Rectal smooth muscle tissue (tissue), 1 donor: ENCODE results near the gene TMEM26.
"Not testable (repeated sequence)": the region's sequence is repeated elsewhere in the genome, so short reads cannot be mapped to it uniquely, and the experiment has no call there.

ENCODE experiments used
- H3K27ac ChIP-seq: one replicate; pipeline ENCODE4 v1.7.0; 2013; ENCODE audit warnings: low read depth, low read length, inconsistent platforms
- H3K27me3 ChIP-seq: one replicate; pipeline ENCODE4 v1.7.0; 2013; ENCODE audit warnings: low read length; ENCODE audit not compliant: control insufficient read depth, insufficient read depth
- H3K36me3 ChIP-seq: one replicate; pipeline ENCODE4 v1.7.0; 2013; ENCODE audit warnings: low read length; ENCODE audit not compliant: control insufficient read depth, insufficient read depth
- H3K4me1 ChIP-seq: one replicate; pipeline ENCODE4 v1.7.0; 2013; ENCODE audit warnings: low read length; ENCODE audit not compliant: control insufficient read depth, insufficient read depth
- H3K4me3 ChIP-seq: one replicate; pipeline ENCODE4 v1.7.0; 2013; ENCODE audit warnings: low read length
- H3K9ac ChIP-seq: one replicate; pipeline ENCODE4 v1.7.0; 2013; ENCODE audit warnings: low read length

Gene TMEM26

DNA sequence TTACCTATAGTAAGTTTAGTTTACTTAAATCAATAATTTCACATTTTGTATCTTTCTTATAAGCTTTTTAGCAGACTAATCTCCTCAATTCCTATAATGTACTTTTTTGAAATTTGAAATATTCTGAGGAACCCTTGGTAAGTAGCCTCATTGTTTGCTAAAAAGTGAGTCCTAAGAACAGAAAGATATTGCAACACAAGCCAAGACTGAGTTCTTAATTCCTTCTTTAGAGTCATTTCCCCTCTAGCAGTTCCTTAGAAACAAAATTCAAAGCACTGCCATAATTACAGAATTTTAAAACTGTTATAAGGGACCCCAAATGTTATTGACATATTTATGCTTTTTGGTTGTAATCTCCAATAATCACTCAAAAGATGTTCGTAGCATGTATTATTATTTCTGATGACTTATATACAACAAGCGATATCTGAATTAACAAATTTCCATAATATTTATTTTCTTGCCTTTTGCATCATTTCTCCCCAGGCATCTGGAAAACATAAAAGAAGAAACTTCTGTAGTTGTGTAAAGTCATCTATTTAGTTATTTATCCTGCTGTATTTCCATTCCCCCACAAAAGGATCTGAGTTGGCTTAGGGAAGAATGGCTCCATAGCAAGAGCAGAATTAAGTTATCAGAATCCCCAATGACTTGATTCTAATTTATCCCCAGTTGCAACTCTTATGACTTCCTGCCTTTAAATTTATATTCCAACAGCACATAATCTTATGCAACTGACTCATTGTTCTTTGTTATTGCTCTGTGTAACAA is 67.8 kb downstream of the TMEM26 start:
- no peaks in the 10 kb centered on the region for H3K36me3 ChIP-seq
- H3K9ac ChIP-seq: no peak overlapping the region
- no peaks in the 10 kb centered on the region for H3K27me3 ChIP-seq
- H3K4me3 ChIP-seq: no peak overlapping the region
- no peaks in the 10 kb centered on the region for H3K4me1 ChIP-seq
- H3K27ac ChIP-seq: no peak overlapping the region

GRCh38 chr10:61381153-61381552 is 72.0 kb downstream of the TMEM26 start:
- not testable (repeated sequence) for H3K36me3 ChIP-seq, H3K27ac ChIP-seq, H3K27me3 ChIP-seq

GRCh38 chr10:61378865-61379264 is 74.3 kb downstream of the TMEM26 start:
- H3K36me3 ChIP-seq: no peaks in the 10 kb centered on the region
- no peak overlapping the region for H3K9ac ChIP-seq
- no peaks in the 10 kb centered on the region for H3K27me3 ChIP-seq
- no peaks in the 10 kb centered on the region for H3K4me1 ChIP-seq
- H3K4me3 ChIP-seq: no peak overlapping the region
- H3K27ac ChIP-seq: no peak overlapping the region

More at GRCh38 chr10:61381153-61381552, 72.0 kb downstream of the TMEM26 start:
- H3K4me1 ChIP-seq, H3K4me3 ChIP-seq, H3K9ac ChIP-seq: not testable (repeated sequence)

DNA sequence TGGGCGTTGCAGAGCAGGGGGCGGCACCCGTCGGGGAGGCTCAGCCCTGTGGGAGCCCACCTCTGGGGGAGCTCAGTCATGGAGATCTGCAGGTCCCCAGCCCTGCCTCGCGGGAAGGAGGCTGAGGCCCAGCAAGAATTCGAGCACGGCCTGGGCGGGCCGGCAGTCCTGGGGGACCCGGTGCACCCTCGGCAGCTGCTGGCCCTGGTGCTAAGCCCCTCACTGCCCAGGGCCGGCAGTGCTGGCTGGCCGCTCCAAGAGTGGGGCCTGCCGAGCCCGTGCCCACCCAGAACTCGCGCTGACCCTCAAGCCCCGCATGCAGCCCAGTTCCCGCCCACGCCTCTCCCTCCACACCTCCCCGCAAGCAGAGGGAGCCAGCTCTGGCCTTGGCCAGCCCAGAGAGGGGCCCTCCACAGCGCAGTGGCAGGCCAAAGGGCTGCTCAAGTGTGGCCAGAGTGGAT is 76.2 kb downstream of the TMEM26 start:
- Histone ChIP-seq H3K9ac (no peak overlapping the region), H3K36me3 (no peaks in the 10 kb centered on the region), H3K4me3 (no peak overlapping the region), H3K27ac (no peak overlapping the region), H3K27me3 (no peaks in the 10 kb centered on the region), H3K4me1 (no peaks in the 10 kb centered on the region)

- Histone ChIP-seq H3K9ac (no peak overlapping the region), H3K27ac (no peak overlapping the region), H3K4me3 (no peak overlapping the region), H3K27me3 (no peaks in the 10 kb centered on the region), H3K36me3 (no peaks in the 10 kb centered on the region), H3K4me1 (no peaks in the 10 kb centered on the region)
Measured at GRCh38 chr10:61376377-61376776, 76.8 kb downstream of the TMEM26 start.

DNA sequence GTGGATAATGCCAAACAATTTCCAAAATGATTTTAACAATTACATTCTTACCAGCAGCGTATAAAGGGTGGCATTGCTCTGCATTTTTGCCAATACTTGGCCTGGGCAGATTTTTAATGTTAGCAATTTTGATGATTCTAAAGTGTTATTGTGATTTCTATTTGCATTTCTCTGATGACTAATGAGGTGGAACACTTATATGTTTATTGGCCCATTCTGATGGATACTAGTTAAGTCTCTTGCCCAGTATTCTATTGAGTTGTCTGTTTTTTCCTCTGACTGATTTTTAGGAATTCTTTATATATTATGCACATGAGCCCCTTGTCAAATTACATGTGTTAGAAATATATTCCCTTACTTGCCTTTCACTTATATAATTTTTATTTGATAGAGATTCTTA is 86.8 kb downstream of the TMEM26 start:
- H3K4me1 ChIP-seq: no peaks in the 10 kb centered on the region
- H3K36me3 ChIP-seq: no peaks in the 10 kb centered on the region
- no peak overlapping the region for H3K4me3 ChIP-seq

GRCh38 chr10:61364619-61365018 is 88.6 kb downstream of the TMEM26 start:
- no peak overlapping the region for H3K9ac ChIP-seq
- H3K27ac ChIP-seq: no peak overlapping the region
- H3K4me3 ChIP-seq: no peak overlapping the region
- H3K36me3 ChIP-seq: no peaks in the 10 kb centered on the region
- H3K4me1 ChIP-seq: no peaks in the 10 kb centered on the region
- no peaks in the 10 kb centered on the region for H3K27me3 ChIP-seq

More for the DNA sequence above, 86.8 kb downstream of the TMEM26 start:
- Histone ChIP-seq H3K27me3 (no peaks in the 10 kb centered on the region), H3K9ac (no peak overlapping the region), H3K27ac (no peak overlapping the region)

DNA sequence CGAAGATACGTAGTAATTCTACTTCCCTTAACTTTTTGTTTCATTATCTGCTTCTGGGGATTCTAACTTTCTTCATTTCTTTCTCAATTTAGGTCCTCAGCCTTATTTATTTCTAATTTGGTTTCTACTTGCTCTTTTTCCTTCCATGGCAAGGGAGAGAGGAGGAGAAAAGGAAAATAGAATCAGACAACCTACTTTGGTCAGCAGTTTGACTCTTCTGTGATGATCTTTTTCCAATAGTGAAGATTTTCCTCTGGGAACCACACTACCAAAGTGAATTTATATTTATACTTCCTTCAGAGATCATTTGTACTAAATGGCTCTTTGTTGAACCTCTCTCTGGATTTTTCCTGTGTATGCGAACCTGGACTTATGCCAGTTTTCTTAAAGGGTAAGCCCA is 90.2 kb downstream of the TMEM26 start:
- Histone ChIP-seq H3K4me1 (no peaks in the 10 kb centered on the region), H3K4me3 (no peak overlapping the region), H3K36me3 (no peaks in the 10 kb centered on the region), H3K9ac (no peak overlapping the region), H3K27ac (no peak overlapping the region), H3K27me3 (no peaks in the 10 kb centered on the region)

- Histone ChIP-seq H3K4me1 (no peaks in the 10 kb centered on the region), H3K9ac (no peak overlapping the region), H3K27ac (no peak overlapping the region), H3K36me3 (no peaks in the 10 kb centered on the region), H3K4me3 (no peak overlapping the region), H3K27me3 (no peaks in the 10 kb centered on the region)
Measured at GRCh38 chr10:61359452-61359851, 93.7 kb downstream of the TMEM26 start.

DNA sequence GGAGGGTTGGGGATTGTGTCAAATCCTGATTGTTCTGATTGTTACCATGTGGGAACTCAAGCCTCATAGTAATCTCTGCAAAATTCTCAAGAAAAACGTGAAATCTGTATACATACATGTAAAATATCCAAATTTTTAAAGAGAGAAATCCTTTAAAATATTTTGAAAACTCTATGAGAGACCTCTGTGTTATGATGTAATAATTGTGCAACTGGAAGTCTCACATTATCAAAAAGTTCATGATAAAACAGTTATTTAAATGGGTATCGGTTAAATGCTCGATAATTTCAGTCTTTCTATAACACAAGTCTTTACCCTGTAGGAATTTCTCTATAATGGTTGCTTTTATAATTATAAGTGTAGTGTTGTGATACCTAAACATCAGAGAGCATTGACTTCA is 95.5 kb downstream of the TMEM26 start:
- Histone ChIP-seq H3K27me3 (no peaks in the 10 kb centered on the region), H3K27ac (no peak overlapping the region), H3K4me1 (no peaks in the 10 kb centered on the region), H3K4me3 (no peak overlapping the region), H3K9ac (no peak overlapping the region), H3K36me3 (no peaks in the 10 kb centered on the region)
